Prostate gland (tissue), 2 donors: ENCODE measurements around the gene RBCK1.

Experiments
- CTCF ChIP-seq, 4 experiments: fragments of 200-600 bp in 2 of 4; fragments of 450-650 bp in 2 of 4; sonication (generic) in 2 of 4; IDR thresholded peaks; 1 replicate in 3 of 4; 2 replicates in 1 of 4; pipeline ENCODE4 v1.5.1; 2016 to 2019; ENCODE audit warnings: antibody characterized with exemption in 4 of 4, mild to moderate bottlenecking in 2 of 4, moderate library complexity in 2 of 4
- POLR2A ChIP-seq: fragments of 450-650 bp; IDR thresholded peaks from one replicate; pipeline ENCODE4 v1.6.1; 2016; ENCODE audit warnings: antibody characterized with exemption, mild to moderate bottlenecking

GRCh38 chr20:397432-398237, 10.5 kb upstream of the RBCK1 start:
- TF ChIP-seq CTCF (IDR thresholded peaks at IDR 0.05) (no peak), POLR2A (no peak)
